Measurements from ENCODE around the gene FAM124A. TPM values are rescaled to one million over a fixed set of nuclear protein-coding genes. Genes with fewer than 3 reads are reported as not detected.

The FAM124A gene
- total and polyA plus RNA-seq, 12 donors: 2.1 to 14.0 (median 7.0) TPM

DNA sequence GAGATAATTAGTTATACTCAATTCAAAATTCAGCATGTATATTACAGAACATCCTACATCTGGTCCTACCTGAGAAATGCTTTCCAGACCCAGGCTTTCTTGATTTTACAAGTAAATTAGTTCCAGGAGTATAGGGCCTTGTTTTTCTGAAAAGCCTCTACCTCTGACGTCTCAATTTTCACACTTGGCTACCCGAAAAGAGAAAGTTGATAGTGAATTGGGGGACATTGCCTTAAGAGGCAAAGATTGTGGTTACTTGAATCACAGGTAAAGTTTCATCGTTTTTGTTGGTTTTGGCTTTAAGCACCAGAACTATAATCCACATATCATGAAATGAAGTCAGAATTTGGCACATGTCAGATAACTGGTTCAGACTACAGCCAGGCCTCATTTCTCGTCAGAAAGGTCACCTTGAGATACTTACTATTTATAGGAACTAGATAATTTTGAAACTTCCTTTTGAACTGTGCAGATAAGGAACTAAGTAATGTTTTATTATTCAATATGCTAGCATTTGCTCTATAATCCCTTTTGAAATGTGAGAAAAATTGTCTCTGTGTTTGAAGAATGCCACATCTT is 30.8 kb downstream of the FAM124A start:
- ATAC-seq: peak in 5 of 8 donors; percentile 42 to 73 (median 65)

DNA sequence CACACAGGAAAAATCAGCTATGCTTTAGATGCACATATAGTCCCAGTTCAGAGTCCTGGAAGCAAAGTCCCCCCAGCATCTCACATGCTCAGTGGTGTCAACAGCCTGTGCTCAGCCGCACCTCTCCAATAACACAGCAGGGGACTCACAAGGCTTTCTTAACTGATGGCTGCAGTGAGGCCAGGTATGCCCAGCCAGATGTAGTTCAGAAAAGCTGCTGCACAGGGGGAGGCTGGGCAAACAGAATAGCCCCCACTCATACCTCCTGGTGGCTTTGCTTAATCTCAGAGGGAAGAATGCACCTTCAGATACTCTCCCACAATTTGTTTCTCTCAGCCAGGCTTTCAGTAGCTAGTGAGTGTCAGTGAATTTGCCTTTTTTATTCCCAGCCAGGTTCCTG is 33.4 kb downstream of the FAM124A start:
- H3K27ac ChIP-seq: peak overlapping the region in 2 of 10 donors; percentile 35 to 50
- peaks cover 0 to 35% (median 9%) of the 10 kb centered on the region in 9 donors for H3K36me3 ChIP-seq
- DNase-seq: no peak
- peaks cover 0 to 55% (median 41%) of the 10 kb centered on the region in 9 donors for H3K4me1 ChIP-seq
- 45 to 71% methylated on average over 1 of the region's 1 CpG for WGBS, 2 donors
- intact Hi-C loops (cut with DNase I): no loop called here
- ATAC-seq: no peak
- H3K4me3 ChIP-seq: no peak overlapping the region
- H3K9me3 ChIP-seq: no peaks in the 10 kb centered on the region
- TF ChIP-seq, protein P1, sequence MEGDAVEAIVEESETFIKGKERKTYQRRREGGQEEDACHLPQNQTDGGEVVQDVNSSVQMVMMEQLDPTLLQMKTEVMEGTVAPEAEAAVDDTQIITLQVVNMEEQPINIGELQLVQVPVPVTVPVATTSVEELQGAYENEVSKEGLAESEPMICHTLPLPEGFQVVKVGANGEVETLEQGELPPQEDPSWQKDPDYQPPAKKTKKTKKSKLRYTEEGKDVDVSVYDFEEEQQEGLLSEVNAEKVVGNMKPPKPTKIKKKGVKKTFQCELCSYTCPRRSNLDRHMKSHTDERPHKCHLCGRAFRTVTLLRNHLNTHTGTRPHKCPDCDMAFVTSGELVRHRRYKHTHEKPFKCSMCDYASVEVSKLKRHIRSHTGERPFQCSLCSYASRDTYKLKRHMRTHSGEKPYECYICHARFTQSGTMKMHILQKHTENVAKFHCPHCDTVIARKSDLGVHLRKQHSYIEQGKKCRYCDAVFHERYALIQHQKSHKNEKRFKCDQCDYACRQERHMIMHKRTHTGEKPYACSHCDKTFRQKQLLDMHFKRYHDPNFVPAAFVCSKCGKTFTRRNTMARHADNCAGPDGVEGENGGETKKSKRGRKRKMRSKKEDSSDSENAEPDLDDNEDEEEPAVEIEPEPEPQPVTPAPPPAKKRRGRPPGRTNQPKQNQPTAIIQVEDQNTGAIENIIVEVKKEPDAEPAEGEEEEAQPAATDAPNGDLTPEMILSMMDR (IDR thresholded peaks at IDR 0.05): no peak
- no peaks in the 10 kb centered on the region for H3K27me3 ChIP-seq

More for the DNA sequence above, 30.8 kb downstream of the FAM124A start:
- TF ChIP-seq, protein P1 (IDR thresholded peaks at IDR 0.05): no peak
- Histone ChIP-seq H3K9me3 (no peaks in the 10 kb centered on the region), H3K27ac (peak overlapping the region in 9 of 10 donors; percentile 20 to 76 (median 61)), H3K4me1 (peaks cover 0 to 36% (median 26%) of the 10 kb centered on the region in 9 donors), H3K4me3 (no peak overlapping the region), H3K27me3 (no peaks in the 10 kb centered on the region), H3K36me3 (peaks cover 0 to 33% (median 8%) of the 10 kb centered on the region in 9 donors)
- 19 to 32% methylated on average over 4 of the region's 4 CpGs for WGBS, 2 donors
- no peak for DNase-seq
- intact Hi-C loops (cut with DNase I): no loop called here

DNA sequence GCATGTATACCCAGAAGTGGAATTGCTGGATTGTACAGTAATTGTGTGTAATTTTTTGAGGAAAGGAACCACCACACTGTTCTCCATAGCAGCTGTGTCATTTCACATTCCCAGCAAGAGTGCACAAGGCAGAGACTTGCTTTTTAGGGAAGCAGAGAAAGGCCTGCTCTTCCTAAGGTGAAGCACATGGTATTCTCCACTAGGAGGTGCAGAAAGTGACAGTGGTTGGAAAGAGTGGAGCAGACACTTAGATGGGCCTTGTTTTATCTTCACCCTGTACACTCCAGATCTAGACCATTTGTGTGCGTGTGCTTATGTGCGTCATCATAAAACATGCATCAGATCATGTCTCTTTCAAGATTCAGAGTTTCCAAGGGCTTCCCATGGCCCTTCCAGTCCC is 35.0 kb downstream of the FAM124A start:
- Histone ChIP-seq H3K36me3 (peaks cover 0 to 28% (median 3%) of the 10 kb centered on the region in 9 donors), H3K4me3 (no peak overlapping the region), H3K27me3 (no peaks in the 10 kb centered on the region), H3K27ac (no peak overlapping the region), H3K9me3 (no peaks in the 10 kb centered on the region), H3K4me1 (peaks cover 0 to 72% (median 54%) of the 10 kb centered on the region in 9 donors)
- intact Hi-C loops (cut with DNase I): no loop called here
- DNase-seq (no peak), ATAC-seq (no peak)
- 98 to 99% methylated on average over 2 of the region's 2 CpGs for WGBS, 2 donors
- TF ChIP-seq, protein P1 (IDR thresholded peaks at IDR 0.05): no peak

DNA sequence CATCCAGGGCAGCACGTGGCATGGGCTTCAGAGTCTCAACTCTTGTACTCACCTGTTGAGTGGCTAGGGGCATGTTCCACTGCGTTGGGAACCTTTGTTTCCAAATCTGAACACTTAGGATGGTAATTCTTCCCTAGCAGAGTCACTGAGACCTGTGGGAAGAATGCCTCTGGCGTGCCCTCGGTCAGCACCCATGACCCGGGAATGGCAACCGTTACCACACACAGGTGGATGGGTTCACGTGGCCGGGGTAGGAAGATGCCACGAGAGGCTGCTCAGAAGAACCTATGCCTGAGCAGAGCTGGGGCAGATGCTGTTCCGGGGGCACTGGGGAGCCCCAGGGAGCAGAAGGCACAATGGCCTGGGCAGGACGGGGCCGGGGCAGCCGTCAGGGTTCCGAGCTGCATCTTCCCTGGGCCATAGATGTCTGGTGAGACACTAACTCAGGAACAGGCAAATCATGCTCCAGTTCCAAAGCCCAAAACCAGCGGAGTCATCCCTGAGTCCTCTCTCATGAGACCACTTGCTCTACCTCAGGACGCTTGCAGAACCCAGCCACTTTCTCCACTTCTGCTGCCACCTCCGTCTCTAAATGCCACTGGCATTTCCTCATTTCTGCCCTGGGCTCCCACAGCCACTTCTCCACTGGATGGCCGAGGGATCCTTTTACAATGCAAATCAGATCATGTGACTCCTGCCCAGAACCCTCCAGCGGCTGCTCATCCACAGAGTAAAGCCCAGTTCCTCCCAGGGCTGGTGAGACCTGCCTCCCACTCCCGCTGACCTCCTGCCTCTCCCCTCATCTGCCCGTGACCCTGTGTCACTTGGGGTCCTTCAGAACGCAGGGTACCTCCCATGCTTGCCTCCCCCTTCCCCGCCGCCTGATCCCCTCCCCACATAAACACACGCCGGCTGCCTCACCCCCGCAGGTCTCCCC is 36.7 kb downstream of the FAM124A start:
- peak in 7 of 8 donors; percentile 39 to 81 (median 52) for ATAC-seq
- Histone ChIP-seq H3K9me3 (no peaks in the 10 kb centered on the region), H3K36me3 (peaks cover 0 to 21% (median 3%) of the 10 kb centered on the region in 9 donors), H3K4me1 (peaks cover 5 to 69% (median 49%) of the 10 kb centered on the region in 9 donors), H3K27me3 (no peaks in the 10 kb centered on the region), H3K27ac (peak overlapping the region in 6 of 10 donors; percentile 43 to 57 (median 47)), H3K4me3 (no peak overlapping the region)
- intact Hi-C loops (cut with DNase I): no loop called here
- WGBS, 2 donors: 84 to 86% methylated on average over 27 of the region's 27 CpGs
- TF ChIP-seq, protein P1 (IDR thresholded peaks at IDR 0.05): no peak
- no peak for DNase-seq

Data from heart right ventricle (tissue), 16 donors.